HEK293 (cell line): ENCODE data around the gene CACNG3.

Source experiments
- ATF2 ChIP-seq: fragments of 450-650 bp; formaldehyde crosslinking; IDR thresholded peaks from 2 replicates; pipeline ENCODE4 v1.5.1; 2016; ENCODE audit warnings: missing biosample characterization, missing genetic modification characterization, low read depth
- BCL11B ChIP-seq: fragments of 450-650 bp; formaldehyde crosslinking; IDR thresholded peaks from 2 replicates; pipeline ENCODE4 v1.5.1; 2016; ENCODE audit warnings: low read depth, missing biosample characterization, missing genetic modification characterization
- CTCF ChIP-seq: fragments of 450-650 bp; formaldehyde crosslinking; IDR thresholded peaks from 2 replicates; pipeline ENCODE4 v1.5.1; 2016; ENCODE audit warnings: missing biosample characterization, missing genetic modification characterization
- INSM2 ChIP-seq: fragments of 450-650 bp; formaldehyde crosslinking; IDR thresholded peaks from 2 replicates; pipeline ENCODE4 v1.5.1; 2016; ENCODE audit warnings: missing biosample characterization, missing genetic modification characterization
- MEIS1 ChIP-seq: sonication (generic); formaldehyde crosslinking; IDR thresholded peaks from 2 replicates; pipeline ENCODE4 v1.8.1; 2022; ENCODE audit warnings: missing genetic modification reagents, mild to moderate bottlenecking, borderline replicate concordance
- REPIN1 ChIP-seq: fragments of 450-650 bp; formaldehyde crosslinking; IDR thresholded peaks from 2 replicates; pipeline ENCODE4 v1.5.1; 2017; ENCODE audit warnings: missing biosample characterization, missing genetic modification characterization, low read depth
- TSHZ1 ChIP-seq: fragments of 450-650 bp; formaldehyde crosslinking; IDR thresholded peaks from 2 replicates; pipeline ENCODE4 v1.5.1; 2016; ENCODE audit warnings: missing biosample characterization, missing genetic modification characterization, borderline replicate concordance
- ZFHX2 ChIP-seq: fragments of 450-650 bp; formaldehyde crosslinking; conservative IDR thresholded peaks from 2 replicates; pipeline ENCODE4 v1.5.1; 2016; ENCODE audit warnings: missing biosample characterization, missing genetic modification characterization
- ZNF148 ChIP-seq: fragments of 450-650 bp; formaldehyde crosslinking; IDR thresholded peaks from 2 replicates; pipeline ENCODE4 v1.5.0; 2017; ENCODE audit warnings: missing biosample characterization, missing genetic modification characterization, borderline replicate concordance
- ZNF157 ChIP-seq: fragments of 450-650 bp; formaldehyde crosslinking; IDR thresholded peaks from 2 replicates; pipeline ENCODE4 v1.5.1; 2016; ENCODE audit warnings: missing biosample characterization, missing genetic modification characterization
- ZNF274 ChIP-seq, 2 experiments: fragments of 200-500 bp in 1 of 2; fragments of 450-650 bp in 1 of 2; sonication (Bioruptor generic) in 1 of 2; formaldehyde crosslinking in 1 of 2; IDR thresholded peaks; 2 replicates each; pipeline versions ENCODE4 v1.5.1 to v1.6.1; 2014 to 2016; ENCODE audit warnings: borderline replicate concordance in 1 of 2, inconsistent platforms in 1 of 2, low read length in 1 of 2, missing biosample characterization in 1 of 2, missing genetic modification characterization in 1 of 2
- ZNF416 ChIP-seq: fragments of 450-650 bp; formaldehyde crosslinking; IDR thresholded peaks from 2 replicates; pipeline ENCODE4 v1.5.1; 2016; ENCODE audit warnings: missing biosample characterization, missing genetic modification characterization
- ZNF426 ChIP-seq: fragments of 450-650 bp; formaldehyde crosslinking; IDR thresholded peaks from 2 replicates; pipeline ENCODE4 v1.5.1; 2017; ENCODE audit warnings: missing biosample characterization, missing genetic modification characterization, mild to moderate bottlenecking, inconsistent platforms, moderate library complexity
- ZNF488 ChIP-seq: fragments of 450-650 bp; formaldehyde crosslinking; IDR thresholded peaks from 2 replicates; pipeline ENCODE4 v1.5.1; 2016; ENCODE audit warnings: missing biosample characterization, missing genetic modification characterization
- ZNF510 ChIP-seq: fragments of 450-650 bp; formaldehyde crosslinking; IDR thresholded peaks from 2 replicates; pipeline ENCODE4 v1.5.1; 2018; ENCODE audit warnings: mild to moderate bottlenecking, missing genetic modification characterization, missing biosample characterization; ENCODE audit not compliant: insufficient replicate concordance
- ZNF558 ChIP-seq: fragments of 450-650 bp; formaldehyde crosslinking; IDR thresholded peaks from 2 replicates; pipeline ENCODE4 v1.5.1; 2016; ENCODE audit warnings: missing biosample characterization, missing genetic modification characterization
- ZNF571 ChIP-seq: fragments of 450-650 bp; formaldehyde crosslinking; IDR thresholded peaks from 2 replicates; pipeline ENCODE4 v1.5.0; 2017; ENCODE audit warnings: missing biosample characterization, missing genetic modification characterization
- ZNF580 ChIP-seq: fragments of 450-650 bp; formaldehyde crosslinking; IDR thresholded peaks from 2 replicates; pipeline ENCODE4 v1.5.1; 2016; ENCODE audit warnings: missing biosample characterization, missing genetic modification characterization
- ZNF585B ChIP-seq: fragments of 450-650 bp; formaldehyde crosslinking; IDR thresholded peaks from 2 replicates; pipeline ENCODE4 v1.5.1; 2016; ENCODE audit warnings: missing biosample characterization, missing genetic modification characterization
- ZNF596 ChIP-seq: fragments of 450-650 bp; IDR thresholded peaks from 2 replicates; pipeline ENCODE4 v1.5.0; 2018; ENCODE audit warnings: missing biosample characterization, mild to moderate bottlenecking, missing genetic modification characterization, moderate library complexity
- ZNF629 ChIP-seq: fragments of 450-650 bp; formaldehyde crosslinking; IDR thresholded peaks from 2 replicates; pipeline ENCODE4 v1.5.1; 2017; ENCODE audit warnings: missing biosample characterization, missing genetic modification characterization
- ZNF677 ChIP-seq: fragments of 450-650 bp; IDR thresholded peaks from 2 replicates; pipeline ENCODE4 v1.5.0; 2018; ENCODE audit warnings: missing biosample characterization, mild to moderate bottlenecking, missing genetic modification characterization, moderate library complexity
- ZNF704 ChIP-seq: fragments of 450-650 bp; formaldehyde crosslinking; IDR thresholded peaks from 2 replicates; pipeline ENCODE4 v1.5.1; 2016; ENCODE audit warnings: missing biosample characterization, missing genetic modification characterization
- ZNF843 ChIP-seq: fragments of 450-650 bp; formaldehyde crosslinking; IDR thresholded peaks from 2 replicates; pipeline ENCODE4 v1.5.1; 2016; ENCODE audit warnings: missing biosample characterization, missing genetic modification characterization
- ZSCAN23 ChIP-seq: fragments of 450-650 bp; formaldehyde crosslinking; IDR thresholded peaks from 2 replicates; pipeline ENCODE4 v1.5.1; 2016; ENCODE audit warnings: missing biosample characterization, missing genetic modification characterization

CACNG3 gene

GRCh38 chr16:24344784-24345183 lies 88.6 kb downstream of the CACNG3 start (continued):
- TF ChIP-seq ZNF677 (no peak), CTCF (no peak), ZNF571 (tag by site-specific recombination) (no peak), ZNF488 (0 out of 2 replicates have a peak, but pooled peaks have one; percentile 20), ZNF416 (tag by site-specific recombination) (no peak), ZSCAN23 (tag by site-specific recombination) (no peak), INSM2 (tag by site-specific recombination) (no peak), REPIN1 (tag by site-specific recombination) (no peak), ZNF510 (tag by site-specific recombination) (no peak), ZNF704 (tag by site-specific recombination) (no peak), ZNF629 (tag by site-specific recombination) (peak; percentile 66), ZNF157 (no peak), BCL11B (tag by site-specific recombination) (no peak), MEIS1 (CRISPR knock-in tag) (no peak), ZNF558 (tag by site-specific recombination) (no peak), ZNF585B (no peak), ZNF426 (tag by site-specific recombination) (no peak), TSHZ1 (tag by site-specific recombination) (no peak), ZNF148 (tag by site-specific recombination) (no peak), ZNF843 (tag by site-specific recombination) (peak; percentile 78), ZFHX2 (no peak), ATF2 (tag by site-specific recombination) (peak; percentile 53), ZNF580 (tag by site-specific recombination) (no peak), ZNF274 (IDR thresholded peaks at IDR 0.05; ENCODE audit: low read length) (no peak), ZNF274 (tag by site-specific recombination; IDR thresholded peaks at IDR 0.05; ENCODE audit: borderline replicate concordance) (no peak), ZNF596 (tag by site-specific recombination) (no peak)
